ENCODE measurements around the gene COBLL1. TPM values are rescaled to one million over a fixed set of nuclear protein-coding genes. Genes with fewer than 3 reads are reported as not detected.
"Not testable (repeated sequence)": the region's sequence is repeated elsewhere in the genome, so short reads cannot be mapped to it uniquely, and the experiment has no call there.

COBLL1 gene
- total and polyA plus RNA-seq, 5 experiments from 2014 or later = 0.16 to 5.6 (median 4.2) TPM; not detected in 2

DNA sequence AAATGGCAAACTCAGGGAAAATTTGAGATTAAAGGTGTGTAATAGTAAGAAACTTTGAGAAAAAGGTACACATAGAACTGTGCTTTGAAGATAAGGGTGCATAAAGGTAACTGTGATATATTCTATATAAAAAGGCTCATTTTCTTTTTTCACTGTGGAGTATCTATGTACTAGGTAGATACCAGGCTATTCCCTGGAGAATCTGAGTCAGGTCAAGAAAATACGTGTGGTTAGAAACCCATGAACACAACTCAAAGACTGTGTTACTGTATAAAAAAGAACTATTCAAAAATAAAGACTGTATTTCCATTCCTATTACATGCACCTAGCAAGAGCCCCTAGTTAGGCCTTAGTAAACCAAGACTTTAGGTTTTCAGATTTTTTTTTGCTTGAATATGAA lies 120.2 kb downstream of the COBLL1 start:
- DNase-seq (no peak), ATAC-seq (no peak)
- POLR2A ChIA-PET = no interaction called here
- Mint-ChIP-seq H3K27ac (no peak overlapping the region), H3K27me3 (no peaks in the 10 kb centered on the region), H3K4me1 (peaks cover 0 to 5% (median 0%) of the 10 kb centered on the region in 4 donors), H3K9me3 (no peaks in the 10 kb centered on the region), H3K4me3 (no peak overlapping the region), H3K36me3 (no peaks in the 10 kb centered on the region)

DNA sequence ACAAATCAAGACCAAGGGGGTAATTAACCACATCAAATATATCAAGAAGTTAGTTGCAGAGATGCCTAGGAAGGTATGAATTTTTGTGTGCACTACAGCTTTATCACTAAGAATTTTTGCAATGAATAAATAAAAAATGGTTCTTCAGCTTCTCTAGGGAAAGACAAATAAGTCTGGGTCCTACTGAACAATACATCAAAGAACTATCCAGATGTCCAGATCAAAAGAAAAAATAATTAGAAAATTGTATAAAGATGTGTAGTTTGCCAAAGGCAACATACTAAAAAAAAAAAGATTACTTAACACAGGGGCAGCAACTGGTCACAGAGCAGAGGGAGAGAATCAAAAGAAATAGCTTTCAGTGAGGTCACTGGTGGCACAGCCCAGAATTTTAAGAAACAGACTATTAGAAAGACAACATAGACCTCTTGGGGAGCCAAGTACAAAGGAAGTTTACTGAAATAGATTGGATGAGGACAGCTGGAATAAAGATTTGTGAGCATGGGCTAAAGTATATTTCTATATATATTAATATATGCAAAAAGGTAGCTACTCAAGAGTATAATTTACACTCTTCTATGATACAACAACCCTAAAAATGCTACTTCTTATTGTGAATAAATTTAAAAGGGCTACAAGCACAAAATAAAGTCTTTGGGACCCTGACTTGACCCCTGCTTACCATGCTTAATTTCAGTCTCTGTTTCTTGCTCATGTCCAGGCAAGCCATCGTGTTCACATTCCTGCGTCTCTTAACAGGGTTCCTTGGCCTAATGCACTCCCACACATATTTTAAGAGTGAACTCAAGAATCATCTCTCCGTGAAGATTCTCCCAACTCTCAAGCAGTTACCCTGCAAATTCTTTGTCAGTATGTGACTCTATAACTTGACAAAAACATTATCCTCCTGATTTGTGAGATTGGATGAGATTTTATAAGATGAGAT lies 121.4 kb downstream of the COBLL1 start:
- no peak overlapping the region for H3K4me3 Mint-ChIP-seq
- peaks cover 0 to 5% (median 0%) of the 10 kb centered on the region in 4 donors for H3K4me1 Mint-ChIP-seq
- ATAC-seq (no peak), DNase-seq (no peak)
- H3K27ac Mint-ChIP-seq = no peak overlapping the region
- no peaks in the 10 kb centered on the region for H3K9me3 Mint-ChIP-seq
- H3K36me3 Mint-ChIP-seq = no peaks in the 10 kb centered on the region
- POLR2A ChIA-PET = no interaction called here
- no peaks in the 10 kb centered on the region for H3K27me3 Mint-ChIP-seq

DNA sequence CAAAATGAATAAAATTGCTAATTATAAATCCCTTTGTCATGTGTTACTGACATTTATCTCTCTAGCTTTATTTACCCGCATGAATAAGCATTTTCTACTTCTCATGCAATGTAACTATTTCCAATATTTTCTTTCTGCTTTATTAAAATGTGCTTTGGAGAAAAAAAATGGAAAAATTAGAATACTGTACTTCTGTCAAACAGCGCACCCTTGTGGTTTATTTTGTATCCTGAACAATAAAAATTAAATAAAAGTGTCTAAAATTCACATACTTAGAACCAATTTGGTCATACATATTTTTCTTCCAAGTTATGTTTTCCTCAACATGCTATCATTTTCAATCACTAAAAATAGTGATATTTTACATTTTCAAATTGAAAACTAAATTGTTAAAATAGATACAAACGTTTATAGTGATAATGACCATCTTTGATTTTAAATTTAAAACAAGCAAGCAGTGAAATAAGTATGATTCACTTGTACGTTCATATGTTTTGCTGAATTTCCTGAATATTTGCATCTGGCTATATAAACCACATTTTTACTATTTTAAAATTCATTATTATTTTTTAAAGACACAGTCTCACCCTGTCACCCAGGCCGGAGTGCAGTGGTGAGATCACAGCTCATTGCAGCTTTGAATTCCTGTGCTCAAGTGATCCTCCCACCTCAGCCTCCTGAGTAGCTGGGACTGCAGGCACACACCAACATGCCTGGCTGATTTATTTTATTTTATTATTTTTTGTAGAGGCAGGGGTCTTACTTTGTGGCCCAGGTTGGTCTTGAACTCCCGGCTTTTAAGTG lies 124.4 kb downstream of the COBLL1 start:
- Mint-ChIP-seq H3K9me3 (no peaks in the 10 kb centered on the region), H3K36me3 (no peaks in the 10 kb centered on the region), H3K4me3 (no peak overlapping the region), H3K4me1 (no peaks in the 10 kb centered on the region), H3K27ac (no peak overlapping the region), H3K27me3 (no peaks in the 10 kb centered on the region)
- POLR2A ChIA-PET = no interaction called here
- peak in 1 of 10 donors; percentile 5 for DNase-seq
- ATAC-seq = no peak

DNA sequence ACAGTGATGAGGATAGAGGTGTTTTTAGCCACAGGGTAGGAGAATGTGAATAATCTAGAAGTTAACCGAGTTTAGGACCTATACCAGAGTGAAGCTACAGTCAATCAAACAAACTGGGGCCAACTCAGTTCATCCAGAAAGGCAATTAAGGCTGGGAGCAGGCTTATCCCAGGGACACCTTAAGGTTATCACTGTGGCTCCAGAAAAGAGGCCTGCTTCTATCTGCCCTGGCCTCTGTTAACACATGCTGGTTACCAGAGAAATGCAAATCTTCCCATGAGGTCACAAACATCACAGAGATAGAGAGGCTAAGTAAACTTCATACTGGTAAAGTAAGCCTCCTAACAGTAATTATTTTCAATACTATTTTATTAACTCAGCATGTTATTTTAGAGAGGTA lies 127.2 kb downstream of the COBLL1 start:
- POLR2A ChIA-PET = no interaction called here
- Mint-ChIP-seq H3K4me3 (no peak overlapping the region), H3K4me1 (no peaks in the 10 kb centered on the region), H3K9me3 (no peaks in the 10 kb centered on the region), H3K36me3 (no peaks in the 10 kb centered on the region), H3K27me3 (no peaks in the 10 kb centered on the region), H3K27ac (no peak overlapping the region)
- ATAC-seq (no peak), DNase-seq (no peak)

DNA sequence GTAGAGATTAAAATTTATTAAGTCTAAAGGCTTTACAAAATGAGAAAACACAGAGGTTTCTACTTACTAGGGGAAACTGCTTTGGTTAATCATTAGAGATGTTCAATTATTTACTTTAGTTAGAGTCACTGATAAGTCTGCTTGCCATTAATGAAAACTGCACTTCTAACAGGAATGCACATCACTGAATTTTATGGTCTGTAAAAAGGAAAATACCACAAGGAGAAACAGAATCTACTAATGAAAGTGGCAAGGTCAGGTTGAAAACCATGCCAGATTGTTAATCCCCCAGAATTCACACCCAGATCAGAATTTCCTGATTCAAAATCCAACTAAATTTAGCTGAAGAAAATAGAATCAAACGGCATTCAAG lies 129.9 kb downstream of the COBLL1 start:
- ATAC-seq = no peak
- Mint-ChIP-seq H3K4me1 (no peaks in the 10 kb centered on the region), H3K4me3 (no peak overlapping the region), H3K36me3 (no peaks in the 10 kb centered on the region), H3K27me3 (no peaks in the 10 kb centered on the region), H3K27ac (no peak overlapping the region), H3K9me3 (peaks cover 0 to 2% (median 0%) of the 10 kb centered on the region in 9 donors)
- POLR2A ChIA-PET = no interaction called here
- no peak for DNase-seq

DNA sequence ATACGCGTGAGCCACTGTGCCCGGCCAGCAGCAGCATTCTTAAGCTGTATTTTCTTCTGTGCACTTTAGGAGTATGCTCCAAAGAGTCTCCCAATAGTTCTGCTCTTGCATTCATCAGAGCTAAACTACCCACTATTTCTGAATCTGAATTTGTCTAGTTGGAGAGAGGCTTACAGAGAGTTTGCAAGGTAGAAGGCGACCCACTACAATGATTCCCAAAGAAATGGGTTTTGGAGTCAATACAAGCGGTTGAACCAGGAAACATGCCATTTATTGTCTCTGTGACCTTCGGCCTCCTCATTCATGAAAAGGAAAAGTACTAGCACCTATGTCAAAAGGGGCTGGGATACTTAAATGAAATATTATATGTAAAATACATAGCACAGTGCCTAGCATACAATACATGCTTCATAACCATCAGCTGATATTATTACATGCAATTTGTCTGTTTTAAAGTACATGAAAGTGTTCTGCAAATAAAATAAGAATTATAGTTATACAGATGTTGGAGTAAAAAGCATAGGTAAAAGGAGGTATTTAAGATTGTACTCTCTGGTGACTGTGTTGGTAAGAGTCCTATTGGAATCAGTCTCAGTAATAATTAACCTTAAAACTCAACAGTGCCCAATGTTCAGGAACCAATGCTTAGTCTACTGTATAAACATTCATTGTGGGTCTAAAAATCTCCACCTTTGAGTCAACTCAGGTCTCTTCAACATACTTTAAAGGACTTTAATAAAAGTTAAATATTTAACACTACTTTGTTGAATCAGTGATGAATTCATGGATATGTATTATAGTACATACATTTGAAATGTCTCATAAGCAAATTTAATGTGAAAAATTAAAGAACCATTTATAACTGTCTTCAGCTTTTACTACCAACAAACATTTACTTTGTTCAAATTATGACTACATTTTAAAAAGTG lies 130.5 kb downstream of the COBLL1 start:
- no peak for DNase-seq
- H3K36me3 Mint-ChIP-seq = no peaks in the 10 kb centered on the region
- POLR2A ChIA-PET = no interaction called here
- no peak overlapping the region for H3K27ac Mint-ChIP-seq
- no peak for ATAC-seq
- no peak overlapping the region for H3K4me3 Mint-ChIP-seq
- no peaks in the 10 kb centered on the region for H3K4me1 Mint-ChIP-seq
- peaks cover 0 to 2% (median 0%) of the 10 kb centered on the region in 9 donors for H3K9me3 Mint-ChIP-seq
- no peaks in the 10 kb centered on the region for H3K27me3 Mint-ChIP-seq

DNA sequence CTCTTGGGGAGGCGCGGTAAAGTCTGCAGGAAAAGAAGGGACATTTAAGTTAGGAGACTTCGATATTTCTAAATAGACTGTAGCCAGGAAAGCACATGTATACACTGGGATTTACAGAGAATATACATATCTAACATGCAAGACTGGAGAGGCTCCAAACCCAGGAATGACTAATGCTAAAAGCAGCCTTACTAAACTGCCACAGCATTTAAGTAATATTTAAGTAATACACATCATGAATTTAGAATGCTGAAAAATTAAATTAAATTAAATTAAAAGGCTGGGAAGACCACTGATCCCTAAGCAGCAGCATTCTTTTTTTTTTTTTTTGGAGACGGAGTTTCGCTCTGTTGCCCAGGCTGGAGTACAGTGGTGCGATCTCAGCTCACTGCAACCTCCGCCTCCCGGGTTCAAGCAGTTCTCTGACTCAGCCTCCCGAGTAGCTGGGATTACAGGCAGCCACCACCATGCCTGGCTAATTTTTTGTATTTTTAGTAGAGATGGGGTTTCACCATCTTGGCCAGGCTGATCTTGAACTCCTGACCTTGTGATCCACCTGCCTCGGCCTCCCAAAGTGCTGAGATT lies 131.3 kb downstream of the COBLL1 start:
- ATAC-seq, POLR2A ChIA-PET, H3K4me1 Mint-ChIP-seq, H3K4me3 Mint-ChIP-seq, DNase-seq, H3K27ac Mint-ChIP-seq, H3K36me3 Mint-ChIP-seq, H3K9me3 Mint-ChIP-seq, H3K27me3 Mint-ChIP-seq: not testable (repeated sequence)

DNA sequence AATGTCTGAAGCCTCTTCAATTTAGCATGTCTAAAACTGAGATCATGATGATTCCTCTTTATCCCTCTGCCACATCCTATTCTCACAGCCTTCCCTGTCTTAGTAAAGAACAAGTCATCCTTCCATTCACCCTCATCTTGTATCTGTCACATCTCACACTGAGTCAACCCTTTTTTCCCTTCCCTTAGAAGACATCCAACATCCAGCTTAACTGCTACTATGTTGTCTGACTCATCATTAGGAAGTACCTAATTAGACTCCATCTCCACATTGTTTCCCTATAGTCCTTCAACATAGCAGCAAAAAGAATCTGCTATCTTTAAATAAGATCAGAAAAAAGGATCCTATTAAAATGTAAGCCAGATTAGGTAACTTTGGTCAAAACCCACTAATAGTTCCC lies 135.1 kb downstream of the COBLL1 start:
- Mint-ChIP-seq H3K4me3 (no peak overlapping the region), H3K27ac (no peak overlapping the region), H3K9me3 (peaks cover 0 to 2% (median 0%) of the 10 kb centered on the region in 9 donors), H3K36me3 (no peaks in the 10 kb centered on the region), H3K4me1 (no peaks in the 10 kb centered on the region), H3K27me3 (no peaks in the 10 kb centered on the region)
- POLR2A ChIA-PET = no interaction called here
- ATAC-seq (no peak), DNase-seq (no peak)

DNA sequence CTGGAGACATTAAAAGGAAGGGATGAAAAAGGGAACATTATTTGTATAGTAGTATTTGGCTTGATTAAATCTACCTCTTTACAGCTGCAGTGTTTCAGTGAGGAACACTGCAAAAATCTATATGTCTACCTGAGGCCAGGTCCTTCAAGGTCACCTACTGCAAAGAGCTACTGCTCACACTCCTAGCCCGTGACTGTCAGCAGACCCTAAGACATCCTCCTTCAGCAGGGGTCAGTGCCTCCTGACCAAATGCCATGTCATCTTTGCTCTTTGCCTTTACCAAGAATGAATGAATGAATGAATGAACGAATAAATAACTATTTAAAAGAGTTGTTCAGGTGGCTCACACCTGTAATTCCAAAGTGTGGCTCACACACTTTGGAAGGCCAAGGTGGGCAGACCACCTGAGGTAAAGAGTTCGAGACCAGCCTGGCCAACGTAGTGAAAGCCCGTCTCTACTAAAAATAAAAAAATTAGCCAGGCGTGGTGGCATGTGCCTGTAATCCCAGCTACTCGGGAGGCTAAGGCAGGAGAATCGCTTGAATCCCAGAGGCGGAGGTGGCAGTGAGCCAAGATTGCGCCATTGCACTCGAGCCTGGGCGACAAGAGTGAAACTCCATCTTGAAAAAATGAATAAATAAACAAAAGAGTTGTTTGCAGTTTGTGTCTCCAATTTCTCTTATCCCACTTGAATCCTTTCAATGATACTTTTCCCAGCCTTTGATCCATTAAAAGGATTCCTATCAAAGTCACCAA lies 136.0 kb downstream of the COBLL1 start:
- H3K9me3 Mint-ChIP-seq = peaks cover 0 to 2% (median 0%) of the 10 kb centered on the region in 9 donors

DNA sequence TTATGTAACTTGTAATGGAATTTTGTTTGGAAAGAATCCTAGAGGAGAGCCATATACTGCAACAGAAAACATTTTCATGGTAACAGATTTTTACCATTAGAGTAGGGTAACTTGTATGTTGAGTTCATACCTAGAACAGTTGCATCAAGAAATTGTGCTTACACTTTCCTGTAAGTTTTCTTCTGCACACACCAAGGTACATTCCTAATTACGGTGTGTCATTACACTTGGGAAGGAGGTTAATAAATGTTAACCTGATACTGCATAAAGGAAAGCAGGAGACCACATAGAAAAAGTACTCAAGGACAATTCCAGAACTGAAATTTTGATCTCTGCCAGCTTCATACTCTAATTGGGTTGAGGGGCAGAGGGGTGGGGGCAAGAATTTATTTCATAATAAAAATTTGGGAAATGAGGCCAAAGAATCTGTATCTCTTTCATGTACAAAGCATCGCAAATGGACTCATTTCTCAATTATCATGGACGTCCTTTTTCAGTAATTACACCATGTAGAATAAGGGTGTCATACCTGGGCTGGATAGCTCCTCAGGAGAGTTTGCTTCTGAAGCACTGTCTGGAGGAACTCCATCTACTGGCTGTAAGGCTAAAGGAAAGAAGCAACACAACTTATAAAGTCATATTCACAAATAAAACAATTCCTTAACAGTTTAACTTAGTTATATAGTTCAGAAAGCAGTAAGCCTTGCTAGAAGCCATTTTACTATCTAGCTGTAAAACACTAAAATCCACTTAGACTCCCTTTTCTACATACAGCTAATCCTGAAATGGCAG lies 137.5 kb downstream of the COBLL1 start:
- POLR2A ChIA-PET = interaction anchor here (0.6 kb wide), 1 partner anchor 23 kb away, joined by 3 read pairs; no protein-coding TSS in a partner anchor
- no peaks in the 10 kb centered on the region for H3K36me3 Mint-ChIP-seq
- H3K27me3 Mint-ChIP-seq = peaks cover 0 to 1% (median 0%) of the 10 kb centered on the region in 5 donors
- no peaks in the 10 kb centered on the region for H3K4me1 Mint-ChIP-seq
- H3K27ac Mint-ChIP-seq = no peak overlapping the region
- H3K4me3 Mint-ChIP-seq = no peak overlapping the region
- ATAC-seq (no peak), DNase-seq (no peak)
- peaks cover 0 to 2% (median 0%) of the 10 kb centered on the region in 9 donors for H3K9me3 Mint-ChIP-seq

More for the DNA sequence above, 136.0 kb downstream of the COBLL1 start:
- DNase-seq (no peak), ATAC-seq (no peak)
- POLR2A ChIA-PET = no interaction called here
- Mint-ChIP-seq H3K27me3 (no peaks in the 10 kb centered on the region), H3K36me3 (no peaks in the 10 kb centered on the region), H3K4me1 (no peaks in the 10 kb centered on the region), H3K4me3 (no peak overlapping the region), H3K27ac (no peak overlapping the region)

DNA sequence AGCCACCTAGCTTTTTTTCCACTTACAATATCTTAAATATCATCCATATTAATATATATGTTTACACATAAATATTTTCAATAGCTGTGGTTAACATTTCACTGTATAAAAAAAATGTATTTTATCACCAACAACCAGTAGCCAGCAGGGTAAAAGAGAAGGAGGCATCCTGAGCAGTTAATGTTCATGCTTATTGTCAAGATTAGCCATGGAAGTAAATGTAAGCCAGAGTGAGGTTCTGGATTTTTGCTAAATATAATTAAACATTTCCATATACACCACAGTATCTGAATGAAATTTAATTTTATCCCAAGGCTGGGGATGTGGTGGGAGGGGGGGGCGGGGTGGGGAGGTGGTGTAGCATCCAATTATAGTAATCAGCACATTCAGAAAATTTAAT lies 140.1 kb downstream of the COBLL1 start:
- POLR2A ChIA-PET = no interaction called here
- DNase-seq = no peak
- H3K27me3 Mint-ChIP-seq = peaks cover 0 to 1% (median 0%) of the 10 kb centered on the region in 5 donors
- H3K4me3 Mint-ChIP-seq = no peak overlapping the region
- H3K4me1 Mint-ChIP-seq = no peaks in the 10 kb centered on the region
- no peak for ATAC-seq
- no peaks in the 10 kb centered on the region for H3K9me3 Mint-ChIP-seq
- H3K27ac Mint-ChIP-seq = no peak overlapping the region
- no peaks in the 10 kb centered on the region for H3K36me3 Mint-ChIP-seq
